Esophagus muscularis mucosa (tissue), 4 donors: ENCODE measurements around the gene RCOR1. TPM values are rescaled to one million over a fixed set of nuclear protein-coding genes. Genes with fewer than 3 reads are reported as not detected.

ENCODE experiments used
- DNase-seq: peaks from one replicate; pipeline ENCODE4 v3.0.0-alpha.2; 2017; ENCODE audit errors: extremely low spot score
- H3K27ac ChIP-seq, 4 donors: fragments of 200-600 bp; sonication (generic); replicated peaks in 1 of 4; 1 replicate in 3 of 4; 2 replicates in 1 of 4; pipeline ENCODE4 v1.5.1; 2016 to 2019; ENCODE audit warnings: mild to moderate bottlenecking in 1 of 4
- H3K27me3 ChIP-seq, 4 donors: fragments of 200-600 bp; sonication (generic); one replicate each; pipeline versions ENCODE4 v1.5.1 to v1.6.0; 2016 to 2019
- H3K36me3 ChIP-seq, 4 donors: fragments of 200-600 bp; sonication (generic); one replicate each; pipeline ENCODE4 v1.5.1; 2016 to 2019
- H3K4me1 ChIP-seq, 4 donors: fragments of 200-600 bp; sonication (generic); one replicate each; pipeline ENCODE4 v1.5.1; 2016 to 2019
- H3K4me3 ChIP-seq, 4 donors: fragments of 200-600 bp; sonication (generic); 1 replicate in 2 of 4; 2 replicates in 2 of 4; pipeline ENCODE4 v1.5.1; 2016 to 2019; ENCODE audit warnings: mild to moderate bottlenecking in 4 of 4, moderate library complexity in 1 of 4
- H3K9me3 ChIP-seq, 4 donors: fragments of 200-600 bp; sonication (generic); 1 replicate in 3 of 4; 2 replicates in 1 of 4; pipeline ENCODE4 v1.5.1; 2016 to 2019
- EP300 ChIP-seq: sonication (generic); formaldehyde crosslinking; IDR thresholded peaks from one replicate; pipeline ENCODE4 v1.6.1; 2017; ENCODE audit warnings: antibody characterized with exemption
- POLR2A ChIP-seq: fragments of 450-650 bp; IDR thresholded peaks from one replicate; pipeline ENCODE4 v1.6.1; 2017; ENCODE audit warnings: antibody characterized with exemption, moderate library complexity, mild to moderate bottlenecking, low read depth
- POLR2AphosphoS5 ChIP-seq, 2 donors: sonication (generic); formaldehyde crosslinking; IDR thresholded peaks; one replicate each; pipeline ENCODE4 v1.6.1; 2017; ENCODE audit warnings: antibody characterized with exemption in 2 of 2
- WGBS: methylation state at CpG from one replicate; pipeline ENCODE4 v1.1.5; 2018; 5-methylcytosine and 5-hydroxymethylcytosine counted together
- intact Hi-C: fragments of 100-400 bp; cut with DNase I; formaldehyde crosslinking; loops from one replicate; pipeline ENCODE4 v1.15.1; 2023
- total RNA-seq, 4 donors: library from RNA; depleted of rRNA; stranded (reverse); fragments of >200 nt; gene quantifications; one replicate each; pipeline versions ENCODE4 v1.1.0 to v1.2.1, GENCODE V29; 2016
- TF ChIP-seq, protein P1 (sequence below), 3 experiments: fragments of 200-600 bp in 2 of 3; fragments of 450-650 bp in 1 of 3; sonication (generic) in 2 of 3; IDR thresholded peaks; one replicate each; pipeline ENCODE4 v1.5.1; 2017 to 2019; ENCODE audit warnings: antibody characterized with exemption in 3 of 3, mild to moderate bottlenecking in 2 of 3, moderate library complexity in 1 of 3

Gene RCOR1
- total RNA-seq, 4 donors from 2014 or later, result 12.9 to 14.8 (median 13.8) TPM

DNA sequence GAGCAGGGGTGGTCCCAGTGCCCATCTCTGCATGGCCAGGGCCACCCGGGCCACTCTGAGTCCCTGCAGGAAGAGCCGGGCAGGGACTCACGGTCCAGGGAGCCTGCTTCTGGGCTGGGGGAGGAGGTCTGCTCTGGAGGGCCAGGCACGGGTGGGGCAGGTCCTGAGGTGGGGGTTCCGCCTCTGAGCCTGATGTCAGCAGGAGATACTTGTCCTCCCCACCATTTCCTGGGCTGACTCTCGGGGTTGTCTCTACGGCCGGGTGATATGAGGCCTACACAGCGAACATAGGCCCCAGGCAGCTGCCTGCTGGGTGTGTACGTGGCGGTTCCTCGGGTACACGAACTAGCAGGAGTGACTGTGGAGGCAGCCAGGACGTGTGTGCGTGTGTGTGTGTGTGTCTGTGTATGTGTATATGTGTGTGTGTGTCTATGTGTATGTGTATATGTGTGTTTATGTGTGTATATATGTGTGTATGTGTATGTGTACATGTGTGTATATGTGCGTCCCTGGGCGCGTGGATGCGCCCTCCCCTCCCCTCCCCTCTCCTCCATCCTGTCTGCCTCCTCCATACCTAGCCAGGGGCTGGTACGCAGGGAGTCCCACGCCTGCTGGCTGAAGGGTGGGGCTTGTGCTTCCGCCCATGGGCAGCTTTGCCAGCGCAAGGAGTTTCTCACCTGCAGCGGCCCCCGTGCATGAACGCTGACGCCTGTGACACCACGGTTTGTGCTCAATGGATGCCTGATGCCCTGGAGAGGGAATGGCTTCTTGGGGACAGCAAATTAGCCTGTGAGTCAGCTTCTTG, 154.4 kb downstream of the RCOR1 start:
- no peaks in the 10 kb centered on the region for H3K27me3 ChIP-seq
- H3K4me1 ChIP-seq, result no peaks in the 10 kb centered on the region
- DNase-seq, result no peak
- TF ChIP-seq, protein P1, sequence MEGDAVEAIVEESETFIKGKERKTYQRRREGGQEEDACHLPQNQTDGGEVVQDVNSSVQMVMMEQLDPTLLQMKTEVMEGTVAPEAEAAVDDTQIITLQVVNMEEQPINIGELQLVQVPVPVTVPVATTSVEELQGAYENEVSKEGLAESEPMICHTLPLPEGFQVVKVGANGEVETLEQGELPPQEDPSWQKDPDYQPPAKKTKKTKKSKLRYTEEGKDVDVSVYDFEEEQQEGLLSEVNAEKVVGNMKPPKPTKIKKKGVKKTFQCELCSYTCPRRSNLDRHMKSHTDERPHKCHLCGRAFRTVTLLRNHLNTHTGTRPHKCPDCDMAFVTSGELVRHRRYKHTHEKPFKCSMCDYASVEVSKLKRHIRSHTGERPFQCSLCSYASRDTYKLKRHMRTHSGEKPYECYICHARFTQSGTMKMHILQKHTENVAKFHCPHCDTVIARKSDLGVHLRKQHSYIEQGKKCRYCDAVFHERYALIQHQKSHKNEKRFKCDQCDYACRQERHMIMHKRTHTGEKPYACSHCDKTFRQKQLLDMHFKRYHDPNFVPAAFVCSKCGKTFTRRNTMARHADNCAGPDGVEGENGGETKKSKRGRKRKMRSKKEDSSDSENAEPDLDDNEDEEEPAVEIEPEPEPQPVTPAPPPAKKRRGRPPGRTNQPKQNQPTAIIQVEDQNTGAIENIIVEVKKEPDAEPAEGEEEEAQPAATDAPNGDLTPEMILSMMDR (IDR thresholded peaks at IDR 0.05), result no peak
- H3K4me3 ChIP-seq, result no peak overlapping the region
- WGBS, result 93% methylated on average over 23 of the region's 28 CpGs
- peaks cover 0 to 13% (median 8%) of the 10 kb centered on the region in 4 donors for H3K9me3 ChIP-seq
- intact Hi-C loops, result no loop called here
- H3K27ac ChIP-seq, result no peak overlapping the region
- peaks cover 0 to 15% (median 2%) of the 10 kb centered on the region in 4 donors for H3K36me3 ChIP-seq

DNA sequence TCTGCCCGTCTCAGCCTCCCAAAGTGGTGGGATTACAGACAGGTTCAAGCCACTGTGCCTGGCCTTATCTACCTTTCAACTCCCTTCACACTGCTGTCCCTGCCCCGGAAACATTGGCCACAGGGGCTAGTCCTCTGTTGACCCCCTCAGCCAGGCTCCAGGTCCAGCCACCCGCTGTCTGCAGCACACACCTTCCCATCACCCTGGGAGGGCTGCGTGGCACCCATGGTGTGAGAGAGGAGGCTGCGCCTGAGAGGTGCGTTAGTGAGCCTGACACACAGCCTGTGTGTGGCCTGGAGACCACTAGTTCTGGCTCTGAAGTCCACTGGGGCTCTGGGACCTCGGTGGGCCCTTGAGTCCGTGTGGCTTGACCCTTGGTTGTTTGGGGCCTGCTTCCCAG, 156.4 kb downstream of the RCOR1 start:
- Histone ChIP-seq H3K27ac (no peak overlapping the region), H3K4me3 (no peak overlapping the region), H3K36me3 (peaks cover 0 to 15% (median 2%) of the 10 kb centered on the region in 4 donors), H3K9me3 (no peaks in the 10 kb centered on the region), H3K27me3 (no peaks in the 10 kb centered on the region), H3K4me1 (no peaks in the 10 kb centered on the region)
- DNase-seq, result no peak
- intact Hi-C loops, result no loop called here
- WGBS, result 76% methylated on average over 5 of the region's 8 CpGs
- TF ChIP-seq EP300 (no peak), POLR2A (no peak), POLR2AphosphoS5 (IDR thresholded peaks at IDR 0.05) (no peak)
- TF ChIP-seq, protein P1 (IDR thresholded peaks at IDR 0.05), result no peak

DNA sequence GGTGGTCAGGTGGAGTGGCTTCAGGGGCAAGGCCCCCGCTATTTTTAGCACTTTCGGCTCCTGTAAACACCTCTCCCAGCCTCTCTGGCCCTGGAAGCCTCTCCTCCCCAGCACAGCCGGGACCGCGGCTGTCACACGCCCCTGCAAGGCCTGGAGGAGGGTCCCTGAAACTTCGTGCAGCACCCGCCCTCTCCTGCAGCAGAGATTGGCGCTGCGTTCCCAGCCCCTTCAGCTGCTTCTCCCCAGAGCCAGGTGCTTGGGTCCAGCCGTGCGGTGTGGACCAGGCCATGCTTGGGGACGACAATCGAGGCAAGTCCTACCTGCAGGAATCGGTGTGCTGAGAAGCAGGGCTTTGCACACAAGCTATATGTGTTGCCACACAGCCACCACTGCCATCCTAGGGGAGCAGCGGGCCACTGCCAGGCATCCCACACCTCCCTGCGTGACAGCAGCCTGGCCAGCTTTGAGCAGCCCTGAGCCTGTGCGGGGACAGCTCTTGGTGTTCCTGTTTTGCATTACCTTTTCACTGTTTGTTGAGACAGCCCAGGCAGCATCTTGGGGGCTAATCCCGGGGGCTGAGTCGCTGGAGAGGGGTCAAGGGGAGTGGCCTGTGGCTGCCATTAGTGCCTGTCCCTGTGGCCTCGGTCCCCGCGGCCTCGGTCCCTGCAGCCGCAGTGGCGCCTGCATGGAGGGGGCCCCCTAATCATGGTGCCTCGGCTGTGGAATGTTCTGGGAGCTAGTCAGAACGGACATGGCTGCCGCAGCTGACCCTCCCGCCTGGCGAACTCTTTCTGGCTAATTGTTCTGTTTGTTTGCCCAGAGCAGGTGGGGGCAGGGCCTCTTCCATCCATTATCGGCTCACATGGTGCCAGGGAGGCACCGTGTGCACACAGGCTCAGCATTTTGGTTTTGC, 157.2 kb downstream of the RCOR1 start:
- Histone ChIP-seq H3K4me3 (no peak overlapping the region), H3K27me3 (no peaks in the 10 kb centered on the region), H3K27ac (no peak overlapping the region), H3K9me3 (no peaks in the 10 kb centered on the region), H3K4me1 (no peaks in the 10 kb centered on the region), H3K36me3 (peaks cover 0 to 11% (median 0%) of the 10 kb centered on the region in 4 donors)
- TF ChIP-seq POLR2A (no peak), EP300 (no peak), POLR2AphosphoS5 (IDR thresholded peaks at IDR 0.05) (no peak)
- TF ChIP-seq, protein P1 (IDR thresholded peaks at IDR 0.05), result no peak
- WGBS, result 90% methylated on average over 32 of the region's 33 CpGs
- no peak for DNase-seq
- intact Hi-C loops, result no loop called here

DNA sequence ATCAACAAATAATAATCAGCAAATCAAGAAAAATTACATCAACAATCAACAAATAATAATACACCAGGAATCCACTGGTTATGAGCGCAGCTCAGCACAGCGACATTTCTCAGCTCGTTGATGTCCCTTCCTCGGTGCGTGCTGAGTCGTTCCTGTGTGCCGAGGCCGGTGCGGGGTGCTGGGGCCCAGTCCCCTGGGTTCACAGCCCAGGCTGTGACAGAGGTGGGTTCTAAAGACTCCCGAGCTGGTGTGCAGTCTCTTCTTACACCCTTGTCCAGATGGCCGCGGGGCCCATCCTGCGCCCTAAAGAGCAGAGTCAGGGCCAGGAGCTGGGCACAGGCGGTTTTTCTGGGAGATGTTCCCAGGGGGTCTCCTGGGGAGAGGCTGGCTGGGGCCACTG, 157.9 kb downstream of the RCOR1 start:
- H3K36me3 ChIP-seq, result peaks cover 0 to 11% (median 0%) of the 10 kb centered on the region in 4 donors
- H3K27me3 ChIP-seq, result no peaks in the 10 kb centered on the region
- no peak for DNase-seq
- no peak overlapping the region for H3K4me3 ChIP-seq
- H3K4me1 ChIP-seq, result no peaks in the 10 kb centered on the region
- WGBS, result 95% methylated on average over 12 of the region's 14 CpGs
- no peak overlapping the region for H3K27ac ChIP-seq
- intact Hi-C loops, result no loop called here
- H3K9me3 ChIP-seq, result no peaks in the 10 kb centered on the region
- TF ChIP-seq EP300 (no peak), POLR2AphosphoS5 (IDR thresholded peaks at IDR 0.05) (no peak), POLR2A (no peak)
- TF ChIP-seq, protein P1 (IDR thresholded peaks at IDR 0.05), result no peak
